Endothelial cell of umbilical vein (primary cell): Measurements from ENCODE around the gene CYP11A1.

Experiments used
- CTCF ChIP-seq, 2 donors: IDR thresholded peaks; 1 replicate in 1 of 2; 2 replicates in 1 of 2; pipeline ENCODE4 v1.5.1; 2011; ENCODE audit warnings: low read length in 2 of 2, mild to moderate bottlenecking in 2 of 2, moderate library complexity in 2 of 2, control low read depth in 1 of 2, inconsistent platforms in 1 of 2, low read depth in 1 of 2; ENCODE audit not compliant: insufficient read depth in 1 of 2; ENCODE audit errors: extremely low read depth in 1 of 2
- EZH2 ChIP-seq: IDR thresholded peaks from 2 replicates; pipeline ENCODE4 v1.6.1; 2012; ENCODE audit warnings: borderline replicate concordance, low read depth, mild to moderate bottlenecking, moderate library complexity, low read length, inconsistent platforms; ENCODE audit not compliant: severe bottlenecking
- FOS ChIP-seq: IDR thresholded peaks from 2 replicates; pipeline ENCODE4 v1.6.1; 2011; ENCODE audit warnings: mild to moderate bottlenecking, low read length, moderate library complexity, borderline replicate concordance; ENCODE audit not compliant: insufficient read depth
- GATA2 ChIP-seq: IDR thresholded peaks from 2 replicates; pipeline ENCODE4 v1.7.0; 2011; ENCODE audit warnings: low read depth, mild to moderate bottlenecking, moderate library complexity, mixed read lengths, low read length; ENCODE audit not compliant: insufficient read length, insufficient read depth
- JUN ChIP-seq: IDR thresholded peaks from 2 replicates; pipeline ENCODE4 v1.6.1; 2011; ENCODE audit warnings: borderline replicate concordance, low read depth; ENCODE audit not compliant: insufficient read length, insufficient read depth
- MAX ChIP-seq: IDR thresholded peaks from 2 replicates; pipeline ENCODE4 v1.6.1; 2011; ENCODE audit not compliant: insufficient read depth, insufficient read length
- MYC ChIP-seq: IDR thresholded peaks from one replicate; pipeline ENCODE4 v1.6.1; 2011; ENCODE audit warnings: mild to moderate bottlenecking, low read depth, low read length
- POLR2A ChIP-seq: IDR thresholded peaks from 2 replicates; pipeline ENCODE4 v1.6.1; 2012; ENCODE audit warnings: low read depth, mild to moderate bottlenecking, control low read depth, low read length
- POLR2AphosphoS5 ChIP-seq: IDR thresholded peaks from 2 replicates; pipeline ENCODE4 v1.6.1; 2012; ENCODE audit warnings: low read depth, mild to moderate bottlenecking, control low read depth, low read length, moderate library complexity; ENCODE audit not compliant: insufficient read depth

- TF ChIP-seq CTCF (IDR thresholded peaks at IDR 0.05; ENCODE audit: extremely low read depth in 1 of 2, insufficient read depth in 1 of 2, low read depth in 1 of 2, low read length in 2 of 2) (no peak), EZH2 (no peak), POLR2AphosphoS5 (no peak), POLR2A (no peak), MAX (no peak), JUN (no peak), MYC (no peak), FOS (no peak), GATA2 (no peak)
These were observed 69.6 kb downstream of the CYP11A1 start for GRCh38 chr15:74297887-74298286.
